Esophagus squamous epithelium (tissue), 4 donors: ENCODE measurements around the gene OBSL1.

Source experiments
- CTCF ChIP-seq, 6 experiments: fragments of 450-650 bp in 4 of 6; fragments of 200-600 bp in 2 of 6; sonication (generic) in 2 of 6; IDR thresholded peaks; one replicate each; pipeline ENCODE4 v1.5.1; 2016 to 2019; ENCODE audit warnings: antibody characterized with exemption in 6 of 6, mild to moderate bottlenecking in 4 of 6, moderate library complexity in 4 of 6
- POLR2A ChIP-seq, 4 donors: fragments of 450-650 bp; IDR thresholded peaks; one replicate each; pipeline ENCODE4 v1.6.1; 2017; ENCODE audit warnings: antibody characterized with exemption in 4 of 4, mild to moderate bottlenecking in 4 of 4, moderate library complexity in 3 of 4

GRCh38 chr2:219539926-219540678 is 31.2 kb downstream of the OBSL1 start:
- TF ChIP-seq CTCF (IDR thresholded peaks at IDR 0.05) (no peak), POLR2A (IDR thresholded peaks at IDR 0.05) (no peak)
